NOMO-1 treated with DMSO at 0.1 percent for 48 hours (cell line): ENCODE data around the gene RBM33.
A peak's percentile ranks its signal among the peaks of the same experiment; 100 is the strongest.

ENCODE experiments used
- DNase-seq: peaks from one replicate; lab custom pipeline; 2025; ENCODE audit not compliant: unreplicated experiment; lab: John Stamatoyannopoulos, UW

The RBM33 gene

DNA sequence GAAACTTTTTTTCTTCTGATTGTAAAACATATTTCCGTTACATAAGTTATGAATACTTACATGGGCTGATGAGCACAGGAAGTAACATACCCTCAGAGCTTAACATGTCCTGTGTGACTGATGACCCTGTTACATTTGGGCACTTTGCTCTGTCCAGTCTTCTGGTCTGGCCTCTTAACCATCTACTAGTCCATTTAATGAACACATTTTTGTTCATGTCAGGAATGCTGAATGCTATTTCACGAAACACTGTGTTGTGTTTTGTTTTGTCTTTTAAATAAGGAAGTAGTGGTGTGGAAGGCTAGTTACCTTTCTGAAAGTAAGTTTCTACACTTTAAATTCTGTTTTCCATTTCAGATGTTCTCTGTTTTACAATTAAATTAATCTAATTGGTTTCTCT lies 77.7 kb downstream of the RBM33 start:
- peak; percentile 18 for DNase-seq

DNA sequence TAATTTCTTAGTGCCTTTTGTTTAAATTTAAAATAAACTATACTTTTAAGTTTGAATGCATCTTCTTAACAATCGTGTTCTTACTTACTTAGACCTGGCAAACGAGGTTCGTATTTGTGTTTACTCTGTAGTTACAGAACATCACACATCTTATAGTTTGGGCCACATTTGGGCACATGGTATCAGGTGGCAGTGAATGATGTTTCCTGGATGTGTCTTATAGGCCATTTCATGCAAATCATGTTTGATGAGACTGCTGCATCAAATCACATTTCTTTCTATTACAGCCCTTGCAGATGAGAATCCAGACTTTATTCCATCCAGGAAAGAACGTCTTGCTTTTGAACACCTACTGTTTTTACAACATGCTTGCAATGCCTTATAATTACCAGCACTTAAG lies 78.5 kb downstream of the RBM33 start:
- DNase-seq = no peak

DNA sequence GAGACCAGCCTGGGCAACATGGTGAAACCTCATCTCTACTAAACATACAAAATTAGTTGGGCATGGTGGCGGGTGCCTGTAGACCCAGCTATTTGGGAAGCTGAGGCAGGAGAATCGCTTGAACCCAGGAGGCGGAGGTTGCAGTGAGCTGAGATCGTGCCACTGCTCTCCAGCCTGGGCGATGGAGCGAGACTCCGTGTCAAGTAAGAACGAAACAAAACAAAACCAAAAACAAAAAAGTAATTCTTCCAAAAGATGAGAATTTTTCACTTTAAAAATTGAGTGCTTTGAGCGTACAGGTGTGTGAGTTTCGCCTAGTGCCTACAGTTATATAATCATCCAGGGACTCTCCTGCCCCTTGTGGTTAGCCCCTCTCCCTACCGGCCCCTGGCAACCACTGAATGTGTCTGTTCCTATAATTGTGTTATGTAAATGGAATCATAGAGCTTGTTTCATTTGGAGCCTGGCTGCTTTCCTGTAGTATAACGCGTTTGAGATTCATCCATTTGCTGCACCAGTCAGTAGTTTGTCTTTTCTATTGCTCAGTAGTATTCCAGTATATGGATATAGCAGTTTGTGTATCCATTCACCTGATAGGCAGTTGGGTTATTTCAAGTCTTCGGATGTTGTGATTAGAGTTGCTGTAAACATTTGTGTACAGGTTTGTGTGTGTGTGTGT lies 80.0 kb downstream of the RBM33 start:
- no peak for DNase-seq

DNA sequence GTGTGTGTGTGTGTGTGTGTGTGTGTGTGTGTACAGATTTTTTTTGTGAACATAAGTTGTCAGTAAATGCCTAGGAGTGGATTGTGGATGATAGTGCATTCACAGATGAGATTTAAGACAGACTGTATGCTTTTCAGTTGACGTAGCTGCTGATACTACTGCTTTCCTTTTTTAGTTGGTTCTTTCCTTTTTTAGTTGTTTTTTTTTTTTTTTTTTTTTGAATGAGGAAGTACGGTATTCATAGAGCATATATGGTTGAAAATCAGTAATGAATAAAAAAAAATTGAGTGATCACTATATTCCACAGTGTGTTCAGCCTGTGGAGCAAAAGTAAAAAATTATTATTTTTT lies 80.5 kb downstream of the RBM33 start:
- DNase-seq = peak; percentile 4

DNA sequence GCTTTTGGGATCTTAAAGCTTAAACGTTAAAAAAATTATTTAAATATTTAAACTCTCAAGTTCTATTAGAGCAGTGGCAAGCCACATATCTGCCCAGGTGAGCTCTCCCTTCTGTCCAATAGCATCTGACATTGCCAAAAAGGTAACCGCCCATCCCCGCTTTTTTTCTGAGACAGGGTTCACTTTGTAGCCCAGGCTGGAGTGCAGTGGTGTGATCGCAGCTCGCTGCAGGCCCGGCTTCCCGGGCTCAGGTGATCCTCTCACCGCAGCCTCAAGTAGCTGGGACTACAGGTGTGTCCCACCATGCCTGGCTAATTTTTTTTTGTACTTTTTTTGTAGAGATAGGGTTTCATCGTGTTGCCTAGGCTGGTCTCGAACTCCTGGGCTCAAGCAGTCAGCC lies 83.2 kb downstream of the RBM33 start:
- no peak for DNase-seq

- DNase-seq = no peak
Measured at GRCh38 chr7:155728116-155728515, 83.7 kb downstream of the RBM33 start.

DNA sequence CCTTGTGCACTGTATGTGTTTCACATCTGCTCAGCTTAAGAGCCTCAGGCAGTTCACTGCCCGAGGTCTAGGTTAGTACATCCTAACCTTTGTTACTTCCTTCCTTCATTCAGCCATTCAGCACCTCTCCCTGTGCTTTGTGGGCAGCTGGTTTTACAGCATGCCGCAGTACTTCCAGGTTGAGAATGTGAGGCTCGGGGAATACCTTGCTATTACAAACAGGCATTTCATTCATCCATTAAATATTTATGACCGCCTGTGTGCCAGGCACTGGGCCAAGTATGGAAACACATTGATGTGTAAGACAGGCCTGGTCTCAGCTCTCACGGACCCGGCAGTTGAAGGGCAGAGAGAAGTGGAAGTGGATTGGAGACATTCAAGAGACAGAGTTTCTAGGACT lies 85.4 kb downstream of the RBM33 start:
- DNase-seq = no peak

GRCh38 chr7:155731380-155731779 lies 86.9 kb downstream of the RBM33 start:
- DNase-seq = no peak

DNA sequence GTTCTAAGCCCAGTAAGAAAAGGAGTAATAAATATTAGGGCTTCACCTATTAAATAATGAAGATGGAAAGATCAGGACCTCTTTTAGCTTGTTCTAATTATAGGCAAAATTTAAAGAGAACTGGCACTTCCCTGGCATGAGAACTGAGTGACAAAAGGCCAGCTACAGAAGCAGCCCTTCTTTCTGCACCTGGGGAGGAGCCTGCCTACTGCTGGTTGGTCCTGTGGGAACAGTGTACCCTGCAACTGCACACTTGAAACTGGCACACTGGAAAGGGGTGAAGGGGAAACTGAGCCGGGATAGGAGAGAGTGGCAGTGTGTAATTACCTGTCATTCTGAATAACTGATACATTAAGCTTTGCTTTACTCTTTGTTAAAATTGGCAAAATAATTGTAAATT lies 87.4 kb downstream of the RBM33 start:
- DNase-seq = no peak

DNA sequence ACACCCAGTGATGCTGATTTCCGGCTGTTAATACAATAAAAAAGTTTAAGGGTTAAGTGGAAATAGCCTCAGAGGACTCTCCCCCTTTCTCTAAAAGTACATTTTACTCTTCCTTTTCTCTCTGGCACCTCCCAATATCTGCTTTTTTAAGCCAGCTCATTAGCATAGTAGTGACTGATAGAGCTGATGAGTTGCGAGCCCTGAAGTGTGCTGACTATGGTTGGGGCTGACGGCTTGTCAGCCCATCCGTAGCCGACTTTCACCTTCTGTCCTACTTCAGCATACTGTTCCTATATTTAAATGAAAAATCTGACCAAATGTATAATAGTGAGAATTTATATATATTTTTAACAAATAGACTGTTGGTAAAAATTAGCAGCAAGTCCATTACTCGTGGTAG lies 87.8 kb downstream of the RBM33 start:
- no peak for DNase-seq

- DNase-seq = peak; percentile 48
Measured at GRCh38 chr7:155733582-155734444, 89.4 kb downstream of the RBM33 start.

DNA sequence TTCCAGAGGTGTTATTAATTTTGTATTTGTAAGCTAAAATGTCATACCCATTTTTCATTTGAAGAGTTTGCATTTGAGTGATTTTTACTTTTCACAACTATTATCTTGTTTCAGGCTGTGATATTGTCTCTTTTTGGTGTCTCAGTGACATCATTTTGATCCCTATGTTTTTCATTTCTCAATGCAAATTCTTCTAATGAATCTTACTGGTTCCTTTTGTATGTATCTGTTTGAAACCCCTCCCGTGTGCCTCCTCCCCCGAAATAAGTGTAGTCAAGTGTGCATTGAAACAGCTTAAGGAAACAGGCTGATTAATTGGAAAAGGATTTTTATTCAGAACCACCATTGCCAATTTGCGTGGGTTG lies 90.0 kb downstream of the RBM33 start:
- no peak for DNase-seq

DNA sequence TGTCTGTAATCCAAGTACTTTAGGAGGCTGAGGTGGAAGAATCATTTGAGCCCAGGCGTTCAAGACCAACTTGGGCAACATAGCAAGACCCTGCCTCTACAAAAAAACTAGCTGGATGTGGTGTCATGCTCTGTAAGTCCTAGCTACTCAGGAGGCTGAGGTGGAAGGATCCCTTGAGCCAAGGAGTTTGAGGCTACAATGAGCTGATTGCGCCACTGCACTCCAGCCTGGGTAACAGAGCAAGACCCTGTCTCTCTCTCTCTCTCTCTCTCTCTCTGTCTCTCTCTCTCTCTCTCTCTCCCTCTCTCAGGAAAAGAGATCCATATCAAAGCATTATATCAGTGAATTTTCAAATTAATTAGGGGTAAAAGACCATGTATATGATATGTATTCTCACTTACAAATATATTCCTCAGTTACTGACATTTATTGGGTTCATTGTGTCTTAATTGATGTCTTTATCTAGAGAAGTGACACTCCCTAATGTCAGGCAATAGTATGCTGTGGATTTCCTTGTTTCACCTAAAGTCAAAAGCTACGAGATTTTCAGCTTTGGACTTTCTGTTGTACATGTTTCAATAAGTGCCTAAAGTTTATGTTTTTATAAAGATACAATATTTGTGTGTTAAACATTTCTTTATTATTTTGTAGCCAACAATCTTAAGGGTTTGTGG lies 91.1 kb downstream of the RBM33 start:
- DNase-seq = no peak

DNA sequence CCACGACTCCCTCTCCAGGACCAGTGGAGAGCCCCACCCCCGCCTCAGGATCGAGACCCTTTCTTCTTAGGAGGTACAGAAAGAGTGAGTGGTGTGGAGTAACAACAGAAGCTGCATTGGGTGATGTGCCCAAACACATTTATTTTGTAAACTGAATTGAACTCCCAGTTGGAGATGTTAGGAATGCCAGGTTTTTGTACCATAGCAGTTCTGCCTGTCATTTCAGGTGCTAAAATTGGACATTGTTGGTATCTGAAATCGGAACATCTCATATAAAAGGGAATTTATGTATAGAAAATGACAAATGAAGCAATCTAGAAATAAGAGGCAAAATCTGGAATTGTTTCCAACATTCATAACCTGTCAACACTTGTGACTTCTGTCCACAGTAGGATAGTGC lies 93.1 kb downstream of the RBM33 start:
- no peak for DNase-seq

DNA sequence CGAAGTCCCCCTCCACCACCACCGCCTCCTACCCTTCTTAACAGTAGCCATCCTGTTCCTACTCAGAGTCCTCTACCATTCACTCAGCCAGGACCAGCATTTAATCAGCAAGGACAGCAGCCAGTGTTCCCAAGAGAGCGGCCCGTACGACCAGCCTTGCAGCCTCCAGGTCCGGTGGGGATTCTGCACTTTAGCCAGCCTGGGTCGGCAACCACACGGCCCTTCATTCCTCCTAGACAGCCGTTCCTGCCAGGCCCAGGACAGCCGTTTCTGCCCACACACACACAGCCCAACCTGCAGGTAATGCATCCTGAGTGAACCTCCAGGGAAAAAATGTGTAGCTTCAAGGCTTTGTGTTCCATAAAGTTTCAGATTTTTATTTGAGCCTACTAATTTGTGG lies 93.6 kb downstream of the RBM33 start:
- no peak for DNase-seq

GRCh38 chr7:155738652-155739537 lies 94.4 kb downstream of the RBM33 start:
- DNase-seq = peak; percentile 39

DNA sequence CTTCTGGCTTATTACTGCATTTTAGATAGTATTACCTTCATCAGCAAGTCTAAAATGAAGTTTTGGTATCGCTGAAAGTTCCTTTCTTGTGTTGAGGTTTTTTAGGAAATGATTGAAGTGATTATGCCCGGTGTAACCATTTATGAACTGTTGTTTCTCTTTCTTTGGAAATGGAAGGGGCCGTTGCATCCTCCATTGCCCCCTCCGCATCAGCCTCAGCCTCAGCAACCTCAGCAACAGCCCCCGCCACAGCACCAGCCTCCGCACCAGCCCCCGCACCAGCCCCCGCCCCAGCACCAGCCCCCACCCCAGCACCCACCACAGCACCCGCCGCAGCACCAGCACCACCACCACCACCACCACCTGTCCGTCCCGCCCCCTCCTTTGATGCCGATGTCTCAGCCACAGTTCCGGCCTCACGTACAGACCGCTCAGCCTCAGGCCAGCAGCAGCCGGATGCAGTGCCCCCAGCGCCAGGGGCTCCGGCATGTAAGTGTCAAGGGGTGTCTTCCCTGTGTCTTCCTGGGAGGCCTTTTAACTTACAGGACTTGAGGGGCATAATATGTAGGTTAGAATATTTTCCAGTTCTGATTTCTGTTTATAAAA lies 95.2 kb downstream of the RBM33 start:
- no peak for DNase-seq

DNA sequence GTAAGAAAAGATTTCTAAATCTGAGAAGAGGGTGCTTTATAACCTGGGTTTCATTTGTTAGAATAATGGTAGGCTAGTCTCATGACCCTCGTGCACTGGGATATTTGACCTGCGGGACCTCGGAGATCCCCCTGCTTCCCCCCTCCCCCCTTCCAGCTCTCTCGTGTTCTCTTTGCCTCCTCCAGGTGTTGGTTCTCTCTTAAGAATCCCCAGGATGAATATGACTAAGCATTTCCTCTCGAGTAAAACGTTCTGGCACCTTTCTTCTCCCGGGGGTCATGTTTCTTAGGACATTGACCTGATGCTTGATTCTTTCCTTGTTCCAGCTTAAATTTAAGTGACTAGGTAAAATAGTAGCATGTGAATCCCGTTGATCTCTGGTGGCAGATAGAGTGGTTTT lies 96.6 kb downstream of the RBM33 start:
- no peak for DNase-seq

DNA sequence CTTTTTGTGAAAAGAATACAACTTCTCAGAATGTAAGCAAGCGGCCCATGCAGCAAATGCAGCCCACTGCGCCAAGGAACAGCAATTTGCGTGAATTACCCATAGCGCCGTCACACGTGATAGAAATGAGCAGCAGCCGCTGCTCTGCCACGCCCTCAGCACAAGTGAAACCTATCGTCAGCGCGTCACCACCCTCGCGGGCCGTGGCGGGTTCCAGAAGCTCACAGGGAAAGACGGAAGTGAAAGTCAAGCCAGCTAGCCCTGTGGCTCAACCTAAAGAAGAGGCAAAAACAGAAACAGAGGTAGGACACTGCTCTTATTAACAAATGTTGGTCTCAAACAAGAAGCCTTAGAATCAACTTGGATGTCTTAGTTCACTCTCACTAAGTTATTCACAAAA lies 97.3 kb downstream of the RBM33 start:
- peak; percentile 1 for DNase-seq

GRCh38 chr7:155743177-155743576 lies 98.7 kb downstream of the RBM33 start:
- DNase-seq = no peak
